ENCODE data around the gene PPP6R2. TPM values are rescaled to one million over a fixed set of nuclear protein-coding genes. Genes with fewer than 3 reads are reported as not detected.

The PPP6R2 gene
- total and polyA plus RNA-seq, 2 of the 4 experiments (the other 2 are of a cell fraction) = 49.2 to 51.6 TPM

GRCh38 chr22:50446708-50447575, 103.8 kb downstream of the PPP6R2 start:
- no peak overlapping the region for H3K14ac ChIP-seq (replicated peaks; ENCODE audit: low read depth, low read length)
- ATAC-seq (ENCODE audit: low read depth) (no peak), DNase-seq (no peak)
- no peak overlapping the region for H3K27ac ChIP-seq (ENCODE audit: insufficient read depth, low read length)
- intact Hi-C loops (cut with micrococcal nuclease) = no loop called here
- no peak overlapping the region for H4K8ac ChIP-seq (ENCODE audit: low read depth in 2 of 2, low read length in 2 of 2)
- H2BK120ac ChIP-seq (ENCODE audit: low read depth, low read length) = no peak overlapping the region
- POLR2A ChIA-PET (ENCODE audit: unreplicated experiment) = no interaction called here
- no peak overlapping the region for H2AK5ac ChIP-seq (ENCODE audit: low read depth, low read length)
- no peaks in the 10 kb centered on the region for H3K4me1 ChIP-seq (ENCODE audit: control insufficient read depth, insufficient read depth, low read length)
- no peaks in the 10 kb centered on the region for H3K9me1 ChIP-seq (ENCODE audit: insufficient read depth, low read length)
- CTCF ChIA-PET = no interaction called here
- H3K4ac ChIP-seq (ENCODE audit: low read depth, low read length) = no peak overlapping the region
- BruUV-seq (replicated peaks) = no TSS peak
- TF ChIP-seq RCOR1 (IDR thresholded peaks at IDR 0.05; ENCODE audit: insufficient replicate concordance, low read length) (no peak), CHD1 (IDR thresholded peaks at IDR 0.05; ENCODE audit: low read depth, low read length) (no peak), RFX5 (IDR thresholded peaks at IDR 0.05; ENCODE audit: low read depth, low read length) (no peak), NFE2L2 (IDR thresholded peaks at IDR 0.05; ENCODE audit: low read depth, low read length) (no peak), BHLHE40 (IDR thresholded peaks at IDR 0.05; ENCODE audit: low read depth, low read length) (no peak), CEBPB (IDR thresholded peaks at IDR 0.05; ENCODE audit: low read depth, low read length) (no peak), MAZ (IDR thresholded peaks at IDR 0.05; ENCODE audit: borderline replicate concordance, low read depth, low read length) (no peak), MAFK (IDR thresholded peaks at IDR 0.05; ENCODE audit: low read depth, low read length) (no peak), POLR2A (IDR thresholded peaks at IDR 0.05; ENCODE audit: low read depth, low read length) (no peak)
- in situ Hi-C loops (cut with MboI; ENCODE audit: low sequenced_read_pairs) = no loop called here
- H2BK5ac ChIP-seq (ENCODE audit: low read depth, low read length, poor library complexity, severe bottlenecking) = no peak overlapping the region
- no peak overlapping the region for H3K4me3 ChIP-seq (ENCODE audit: insufficient read depth, low read depth, low read length)
- dilution Hi-C loops (cut with HindIII; ENCODE audit: low sequenced_read_pairs, unreplicated experiment) = no loop called here
- H3K18ac ChIP-seq (ENCODE audit: low read depth, low read length) = no peak overlapping the region
- H3K36me3 ChIP-seq (ENCODE audit: control insufficient read depth, insufficient read depth, low read length) = peaks cover 49% of the 10 kb centered on the region
- H4K5ac ChIP-seq (ENCODE audit: low read depth, low read length) = no peak overlapping the region
- H3K56ac ChIP-seq (ENCODE audit: extremely low read depth, insufficient read depth, low read length) = no peak overlapping the region
- no peaks in the 10 kb centered on the region for H3K9me3 ChIP-seq (ENCODE audit: control insufficient read depth, insufficient read depth, low read length)
- H2AFZ ChIP-seq (replicated peaks; ENCODE audit: low read length, poor library complexity) = no peak overlapping the region
- no peak overlapping the region for H3K4me2 ChIP-seq (ENCODE audit: low read depth, low read length)
- H4K91ac ChIP-seq (ENCODE audit: insufficient read depth, low read depth, low read length) = no peak overlapping the region
- no peak overlapping the region for H2AK9ac ChIP-seq (replicated peaks; ENCODE audit: low read depth, low read length, poor library complexity)
- peaks cover 28% of the 10 kb centered on the region for H4K20me1 ChIP-seq (ENCODE audit: insufficient read depth, low read length)
- no peak overlapping the region for H2BK15ac ChIP-seq (ENCODE audit: low read depth, low read length)
- H3K9ac ChIP-seq (ENCODE audit: low read depth, low read length) = no peak overlapping the region
- H3K79me1 ChIP-seq (ENCODE audit: low read depth in 1 of 2, low read length in 2 of 2) = peaks cover 3 to 16% of the 10 kb centered on the region in 2 experiments; a peak in 1 of 4 replicates
- no peak overlapping the region for H3K23ac ChIP-seq (ENCODE audit: low read depth, low read length)
- H3K27me3 ChIP-seq (ENCODE audit: control insufficient read depth, insufficient read depth, low read length) = no peaks in the 10 kb centered on the region
- WGBS, 2 experiments (ENCODE audit: extremely low coverage in 2 of 2, insufficient read length in 1 of 2) = 90% methylated on average over 40 of the region's 54 CpGs; no CpG with 5 or more reads in 1 of the 2 experiments
- no peak overlapping the region for H2BK20ac ChIP-seq (ENCODE audit: low read depth, low read length)
